ENCODE results near the gene CFAP61. TPM values are rescaled to one million over a fixed set of nuclear protein-coding genes. Genes with fewer than 3 reads are reported as not detected.

The CFAP61 gene
- total and polyA plus RNA-seq, 11 donors = 12.1 to 102 (median 41.8) TPM

- Histone ChIP-seq H3K27me3 (peaks cover 56 to 93% (median 68%) of the 10 kb centered on the region in 9 donors), H3K4me3 (no peak overlapping the region), H3K4me1 (peaks cover 0 to 53% (median 10%) of the 10 kb centered on the region in 12 donors), H3K27ac (no peak overlapping the region), H3K9me3 (no peaks in the 10 kb centered on the region), H3K36me3 (no peaks in the 10 kb centered on the region)
- no peak for TF ChIP-seq CTCF (IDR thresholded peaks at IDR 0.05)
- no peak for TF ChIP-seq POLR2A (IDR thresholded peaks at IDR 0.05)
- ATAC-seq = no peak
- no peak for DNase-seq
- WGBS, 4 donors = 5 to 9% (median 7%) methylated on average over 18 of the region's 18 CpGs
- intact Hi-C loops (cut with DNase I) = loop anchor here in 5 of 10 donors (10.0 kb wide), 3 partner anchors 79 to 199 kb away; no protein-coding TSS in a partner anchor
Observed at GRCh38 chr20:20365480-20366161, 313.3 kb downstream of the CFAP61 start.

- Histone ChIP-seq H3K4me1 (peaks cover 0 to 53% (median 10%) of the 10 kb centered on the region in 12 donors), H3K36me3 (no peaks in the 10 kb centered on the region), H3K4me3 (no peak overlapping the region), H3K9me3 (no peaks in the 10 kb centered on the region), H3K27me3 (peaks cover 59 to 93% (median 77%) of the 10 kb centered on the region in 9 donors), H3K27ac (no peak overlapping the region)
- intact Hi-C loops (cut with DNase I) = loop anchor here in 5 of 10 donors (10.0 kb wide), 3 partner anchors 78 to 198 kb away; no protein-coding TSS in a partner anchor
- DNase-seq = no peak
- TF ChIP-seq CTCF (IDR thresholded peaks at IDR 0.05) (no peak), POLR2A (IDR thresholded peaks at IDR 0.05) (no peak)
- ATAC-seq = no peak
- WGBS, 4 donors = 2 to 5% (median 4%) methylated on average over 9 to 19 of the region's 19 CpGs
Observed at GRCh38 chr20:20366551-20366875, 314.2 kb downstream of the CFAP61 start.

DNA sequence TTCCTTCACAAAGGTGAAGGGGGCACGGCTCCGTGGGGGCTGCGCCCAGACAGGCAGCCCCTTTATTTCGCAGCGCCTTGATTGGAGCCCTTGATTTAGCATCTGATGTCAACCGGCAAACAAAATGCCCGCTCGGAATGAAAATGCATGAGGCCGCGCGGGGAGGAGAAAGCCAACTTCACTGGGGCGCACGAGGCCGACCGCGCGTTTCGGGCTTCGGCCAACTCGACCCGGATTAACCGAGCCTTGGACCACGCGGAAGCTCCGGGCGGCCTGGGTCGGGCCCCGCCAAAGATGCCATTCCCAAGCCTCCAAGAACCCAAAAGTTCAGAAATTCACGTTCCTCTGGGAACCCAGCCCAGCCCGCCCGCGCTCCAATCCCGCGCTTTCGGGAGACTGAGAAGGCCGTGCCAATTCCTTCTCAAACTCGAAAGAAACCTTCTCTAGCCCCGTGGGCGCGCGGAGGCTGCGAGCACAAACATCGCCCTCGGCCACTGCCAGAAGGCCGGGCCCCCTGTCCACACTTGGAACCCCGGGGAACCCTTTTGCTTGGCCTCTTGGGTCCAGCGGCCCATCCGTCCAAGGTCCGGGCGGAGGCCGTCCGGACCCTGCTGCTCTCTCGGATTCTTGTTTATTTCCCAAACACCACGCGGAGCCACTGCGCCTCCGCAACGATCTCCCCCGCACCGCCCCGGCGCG is 314.7 kb downstream of the CFAP61 start:
- Histone ChIP-seq H3K4me3 (peak overlapping the region in 6 of 12 donors; percentile 8 to 46 (median 22)), H3K27me3 (peaks cover 59 to 93% (median 82%) of the 10 kb centered on the region in 9 donors), H3K4me1 (peaks cover 0 to 53% (median 10%) of the 10 kb centered on the region in 12 donors), H3K36me3 (no peaks in the 10 kb centered on the region), H3K9me3 (no peaks in the 10 kb centered on the region), H3K27ac (no peak overlapping the region)
- WGBS, 4 donors = 1 to 3% (median 1%) methylated on average over 24 to 63 of the region's 63 CpGs
- ATAC-seq (no peak), DNase-seq (no peak)
- intact Hi-C loops (cut with DNase I) = loop anchor here in 5 of 10 donors (10.0 kb wide), 3 partner anchors 78 to 198 kb away; no protein-coding TSS in a partner anchor
- TF ChIP-seq POLR2A (IDR thresholded peaks at IDR 0.05) (no peak), CTCF (IDR thresholded peaks at IDR 0.05) (no peak)

Data from heart left ventricle (tissue), 16 donors.